Measurements from ENCODE around the gene RECQL.

- no peak for TF ChIP-seq CTCF (IDR thresholded peaks at IDR 0.05)
- no peak for TF ChIP-seq POLR2A (IDR thresholded peaks at IDR 0.05)
Observed at GRCh38 chr12:21542403-21542802, 41.0 kb upstream of the RECQL start.
